Upper lobe of left lung (tissue), 4 donors: ENCODE data around the gene CLDN10.

Source experiments
- POLR2A ChIP-seq, 4 donors: fragments of 450-650 bp; IDR thresholded peaks; one replicate each; pipeline ENCODE4 v1.5.1; 2016 to 2017; ENCODE audit warnings: antibody characterized with exemption in 4 of 4, mild to moderate bottlenecking in 2 of 4
- POLR2AphosphoS5 ChIP-seq, 2 donors: sonication (generic); formaldehyde crosslinking; IDR thresholded peaks; one replicate each; pipeline ENCODE4 v1.5.1; 2017; ENCODE audit warnings: antibody characterized with exemption in 2 of 2

DNA sequence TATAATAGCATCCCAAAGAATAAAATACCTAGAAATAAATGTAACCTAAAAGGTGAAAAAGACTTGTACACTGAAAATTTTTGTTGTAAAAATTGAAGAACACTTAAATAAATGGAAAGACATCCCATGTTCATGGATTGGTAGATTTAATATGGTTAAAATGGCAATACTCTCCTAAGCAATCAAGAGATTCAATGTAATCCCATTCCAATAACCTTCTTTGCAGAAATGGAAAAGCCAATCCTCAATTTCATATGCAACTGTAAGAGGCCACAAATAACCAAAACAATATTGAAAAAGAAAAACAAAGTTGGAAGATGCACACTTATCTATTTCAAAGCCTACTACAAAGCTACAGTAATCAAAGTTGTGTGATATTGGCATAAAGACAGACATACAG lies 74.2 kb downstream of the CLDN10 start:
- TF ChIP-seq POLR2AphosphoS5 (IDR thresholded peaks at IDR 0.05) (no peak), POLR2A (IDR thresholded peaks at IDR 0.05) (no peak)
